ENCODE results near the gene CFAP47. TPM values are rescaled to one million over a fixed set of nuclear protein-coding genes. Genes with fewer than 3 reads are reported as not detected.

The CFAP47 gene
- total RNA-seq, 1 donor from 2014 or later = under 0.01 TPM

- Histone ChIP-seq H3K36me3 (ENCODE audit: control insufficient read depth in 3 of 3, insufficient read depth in 3 of 3, low read length in 3 of 3) (no peaks in the 10 kb centered on the region), H3K4me3 (ENCODE audit: low read length in 3 of 3) (no peak overlapping the region), H3K27ac (ENCODE audit: low read depth, low read length) (no peak overlapping the region), H3K9ac (ENCODE audit: low read depth in 1 of 3, low read length in 3 of 3) (no peak overlapping the region), H3K27me3 (ENCODE audit: control insufficient read depth in 3 of 3, insufficient read depth in 3 of 3, low read length in 3 of 3) (no peaks in the 10 kb centered on the region), H3K4me1 (ENCODE audit: control insufficient read depth in 3 of 3, insufficient read depth in 3 of 3, low read length in 3 of 3) (no peaks in the 10 kb centered on the region), H3K9me3 (ENCODE audit: control insufficient read depth in 3 of 3, low read length in 3 of 3) (no peaks in the 10 kb centered on the region)
Observed at GRCh38 chrX:36348509-36348908, 429.0 kb downstream of the CFAP47 start.

- Histone ChIP-seq H3K27ac (ENCODE audit: low read depth, low read length) (no peak overlapping the region), H3K27me3 (ENCODE audit: control insufficient read depth in 3 of 3, insufficient read depth in 3 of 3, low read length in 3 of 3) (no peaks in the 10 kb centered on the region), H3K9ac (ENCODE audit: low read depth in 1 of 3, low read length in 3 of 3) (no peak overlapping the region), H3K4me3 (ENCODE audit: low read length in 3 of 3) (no peak overlapping the region), H3K4me1 (ENCODE audit: control insufficient read depth in 3 of 3, insufficient read depth in 3 of 3, low read length in 3 of 3) (no peaks in the 10 kb centered on the region), H3K9me3 (ENCODE audit: control insufficient read depth in 3 of 3, low read length in 3 of 3) (peaks cover 0 to 7% (median 3%) of the 10 kb centered on the region in 3 donors), H3K36me3 (ENCODE audit: control insufficient read depth in 3 of 3, insufficient read depth in 3 of 3, low read length in 3 of 3) (no peaks in the 10 kb centered on the region)
Observed at GRCh38 chrX:36357855-36358254, 438.3 kb downstream of the CFAP47 start.

GRCh38 chrX:36364262-36364661 lies 444.7 kb downstream of the CFAP47 start:
- H3K4me1 ChIP-seq (ENCODE audit: control insufficient read depth in 3 of 3, insufficient read depth in 3 of 3, low read length in 3 of 3) = no peaks in the 10 kb centered on the region
- H3K4me3 ChIP-seq (ENCODE audit: low read length in 3 of 3) = no peak overlapping the region
- H3K27ac ChIP-seq (ENCODE audit: low read depth, low read length) = no peak overlapping the region
- no peaks in the 10 kb centered on the region for H3K36me3 ChIP-seq (ENCODE audit: control insufficient read depth in 3 of 3, insufficient read depth in 3 of 3, low read length in 3 of 3)
- H3K9me3 ChIP-seq (ENCODE audit: control insufficient read depth in 3 of 3, low read length in 3 of 3) = peaks cover 0 to 7% (median 3%) of the 10 kb centered on the region in 3 donors
- no peaks in the 10 kb centered on the region for H3K27me3 ChIP-seq (ENCODE audit: control insufficient read depth in 3 of 3, insufficient read depth in 3 of 3, low read length in 3 of 3)
- H3K9ac ChIP-seq (ENCODE audit: low read depth in 1 of 3, low read length in 3 of 3) = no peak overlapping the region

- H3K9ac ChIP-seq (ENCODE audit: low read depth in 1 of 3, low read length in 3 of 3) = no peak overlapping the region
- no peaks in the 10 kb centered on the region for H3K36me3 ChIP-seq (ENCODE audit: control insufficient read depth in 3 of 3, insufficient read depth in 3 of 3, low read length in 3 of 3)
- H3K9me3 ChIP-seq (ENCODE audit: control insufficient read depth in 3 of 3, low read length in 3 of 3) = no peaks in the 10 kb centered on the region
- no peaks in the 10 kb centered on the region for H3K4me1 ChIP-seq (ENCODE audit: control insufficient read depth in 3 of 3, insufficient read depth in 3 of 3, low read length in 3 of 3)
- H3K27me3 ChIP-seq (ENCODE audit: control insufficient read depth in 3 of 3, insufficient read depth in 3 of 3, low read length in 3 of 3) = no peaks in the 10 kb centered on the region
- H3K4me3 ChIP-seq (ENCODE audit: low read length in 3 of 3) = no peak overlapping the region
- H3K27ac ChIP-seq (ENCODE audit: low read depth, low read length) = no peak overlapping the region
Observed at GRCh38 chrX:36383495-36383894, 464.0 kb downstream of the CFAP47 start.

GRCh38 chrX:36388901-36389300 lies 469.4 kb downstream of the CFAP47 start:
- Histone ChIP-seq H3K9ac (ENCODE audit: low read depth in 1 of 3, low read length in 3 of 3) (no peak overlapping the region), H3K9me3 (ENCODE audit: control insufficient read depth in 3 of 3, low read length in 3 of 3) (no peaks in the 10 kb centered on the region), H3K36me3 (ENCODE audit: control insufficient read depth in 3 of 3, insufficient read depth in 3 of 3, low read length in 3 of 3) (no peaks in the 10 kb centered on the region), H3K4me3 (ENCODE audit: low read length in 3 of 3) (no peak overlapping the region), H3K27me3 (ENCODE audit: control insufficient read depth in 3 of 3, insufficient read depth in 3 of 3, low read length in 3 of 3) (no peaks in the 10 kb centered on the region), H3K4me1 (ENCODE audit: control insufficient read depth in 3 of 3, insufficient read depth in 3 of 3, low read length in 3 of 3) (no peaks in the 10 kb centered on the region), H3K27ac (ENCODE audit: low read depth, low read length) (no peak overlapping the region)

GRCh38 chrX:36401774-36402173 lies 482.2 kb downstream of the CFAP47 start:
- H3K9me3 ChIP-seq (ENCODE audit: control insufficient read depth in 3 of 3, low read length in 3 of 3) = no peaks in the 10 kb centered on the region
- no peaks in the 10 kb centered on the region for H3K4me1 ChIP-seq (ENCODE audit: control insufficient read depth in 3 of 3, insufficient read depth in 3 of 3, low read length in 3 of 3)
- no peak overlapping the region for H3K9ac ChIP-seq (ENCODE audit: low read depth in 1 of 3, low read length in 3 of 3)
- H3K36me3 ChIP-seq (ENCODE audit: control insufficient read depth in 3 of 3, insufficient read depth in 3 of 3, low read length in 3 of 3) = no peaks in the 10 kb centered on the region
- H3K27ac ChIP-seq (ENCODE audit: low read depth, low read length) = no peak overlapping the region
- H3K4me3 ChIP-seq (ENCODE audit: low read length in 3 of 3) = no peak overlapping the region
- H3K27me3 ChIP-seq (ENCODE audit: control insufficient read depth in 3 of 3, insufficient read depth in 3 of 3, low read length in 3 of 3) = no peaks in the 10 kb centered on the region

GRCh38 chrX:36407836-36408235 lies 488.3 kb downstream of the CFAP47 start:
- Histone ChIP-seq H3K27ac (ENCODE audit: low read depth, low read length) (no peak overlapping the region), H3K27me3 (ENCODE audit: control insufficient read depth in 3 of 3, insufficient read depth in 3 of 3, low read length in 3 of 3) (no peaks in the 10 kb centered on the region), H3K4me1 (ENCODE audit: control insufficient read depth in 3 of 3, insufficient read depth in 3 of 3, low read length in 3 of 3) (no peaks in the 10 kb centered on the region), H3K9me3 (ENCODE audit: control insufficient read depth in 3 of 3, low read length in 3 of 3) (no peaks in the 10 kb centered on the region), H3K9ac (ENCODE audit: low read depth in 1 of 3, low read length in 3 of 3) (no peak overlapping the region), H3K36me3 (ENCODE audit: control insufficient read depth in 3 of 3, insufficient read depth in 3 of 3, low read length in 3 of 3) (no peaks in the 10 kb centered on the region), H3K4me3 (ENCODE audit: low read length in 3 of 3) (no peak overlapping the region)

GRCh38 chrX:36414056-36414455 lies 494.5 kb downstream of the CFAP47 start:
- Histone ChIP-seq H3K4me3 (ENCODE audit: low read length in 3 of 3) (no peak overlapping the region), H3K4me1 (ENCODE audit: control insufficient read depth in 3 of 3, insufficient read depth in 3 of 3, low read length in 3 of 3) (no peaks in the 10 kb centered on the region), H3K36me3 (ENCODE audit: control insufficient read depth in 3 of 3, insufficient read depth in 3 of 3, low read length in 3 of 3) (no peaks in the 10 kb centered on the region), H3K9ac (ENCODE audit: low read depth in 1 of 3, low read length in 3 of 3) (no peak overlapping the region), H3K27ac (ENCODE audit: low read depth, low read length) (no peak overlapping the region), H3K27me3 (ENCODE audit: control insufficient read depth in 3 of 3, insufficient read depth in 3 of 3, low read length in 3 of 3) (no peaks in the 10 kb centered on the region), H3K9me3 (ENCODE audit: control insufficient read depth in 3 of 3, low read length in 3 of 3) (no peaks in the 10 kb centered on the region)

- no peak overlapping the region for H3K4me3 ChIP-seq (ENCODE audit: low read length in 3 of 3)
- no peak overlapping the region for H3K27ac ChIP-seq (ENCODE audit: low read depth, low read length)
- no peaks in the 10 kb centered on the region for H3K9me3 ChIP-seq (ENCODE audit: control insufficient read depth in 3 of 3, low read length in 3 of 3)
- no peaks in the 10 kb centered on the region for H3K36me3 ChIP-seq (ENCODE audit: control insufficient read depth in 3 of 3, insufficient read depth in 3 of 3, low read length in 3 of 3)
- H3K4me1 ChIP-seq (ENCODE audit: control insufficient read depth in 3 of 3, insufficient read depth in 3 of 3, low read length in 3 of 3) = no peaks in the 10 kb centered on the region
- no peak overlapping the region for H3K9ac ChIP-seq (ENCODE audit: low read depth in 1 of 3, low read length in 3 of 3)
- H3K27me3 ChIP-seq (ENCODE audit: control insufficient read depth in 3 of 3, insufficient read depth in 3 of 3, low read length in 3 of 3) = no peaks in the 10 kb centered on the region
Observed at GRCh38 chrX:36422368-36422767, 502.8 kb downstream of the CFAP47 start.

GRCh38 chrX:36431819-36432218 lies 512.3 kb downstream of the CFAP47 start:
- H3K27me3 ChIP-seq (ENCODE audit: control insufficient read depth in 3 of 3, insufficient read depth in 3 of 3, low read length in 3 of 3) = no peaks in the 10 kb centered on the region
- H3K9me3 ChIP-seq (ENCODE audit: control insufficient read depth in 3 of 3, low read length in 3 of 3) = no peaks in the 10 kb centered on the region
- H3K4me3 ChIP-seq (ENCODE audit: low read length in 3 of 3) = no peak overlapping the region
- no peaks in the 10 kb centered on the region for H3K36me3 ChIP-seq (ENCODE audit: control insufficient read depth in 3 of 3, insufficient read depth in 3 of 3, low read length in 3 of 3)
- H3K27ac ChIP-seq (ENCODE audit: low read depth, low read length) = no peak overlapping the region
- H3K9ac ChIP-seq (ENCODE audit: low read depth in 1 of 3, low read length in 3 of 3) = no peak overlapping the region
- no peaks in the 10 kb centered on the region for H3K4me1 ChIP-seq (ENCODE audit: control insufficient read depth in 3 of 3, insufficient read depth in 3 of 3, low read length in 3 of 3)

GRCh38 chrX:36434522-36434921 lies 515.0 kb downstream of the CFAP47 start:
- no peaks in the 10 kb centered on the region for H3K27me3 ChIP-seq (ENCODE audit: control insufficient read depth in 3 of 3, insufficient read depth in 3 of 3, low read length in 3 of 3)

More at GRCh38 chrX:36434522-36434921, 515.0 kb downstream of the CFAP47 start:
- Histone ChIP-seq H3K9ac (ENCODE audit: low read depth in 1 of 3, low read length in 3 of 3) (no peak overlapping the region), H3K9me3 (ENCODE audit: control insufficient read depth in 3 of 3, low read length in 3 of 3) (no peaks in the 10 kb centered on the region), H3K4me1 (ENCODE audit: control insufficient read depth in 3 of 3, insufficient read depth in 3 of 3, low read length in 3 of 3) (no peaks in the 10 kb centered on the region), H3K4me3 (ENCODE audit: low read length in 3 of 3) (no peak overlapping the region), H3K27ac (ENCODE audit: low read depth, low read length) (no peak overlapping the region), H3K36me3 (ENCODE audit: control insufficient read depth in 3 of 3, insufficient read depth in 3 of 3, low read length in 3 of 3) (no peaks in the 10 kb centered on the region)
